ENCODE measurements around the gene FOXL3. TPM values are rescaled to one million over a fixed set of nuclear protein-coding genes. Genes with fewer than 3 reads are reported as not detected.

FOXL3 gene
- polyA plus RNA-seq, 1 experiment, result not detected

DNA sequence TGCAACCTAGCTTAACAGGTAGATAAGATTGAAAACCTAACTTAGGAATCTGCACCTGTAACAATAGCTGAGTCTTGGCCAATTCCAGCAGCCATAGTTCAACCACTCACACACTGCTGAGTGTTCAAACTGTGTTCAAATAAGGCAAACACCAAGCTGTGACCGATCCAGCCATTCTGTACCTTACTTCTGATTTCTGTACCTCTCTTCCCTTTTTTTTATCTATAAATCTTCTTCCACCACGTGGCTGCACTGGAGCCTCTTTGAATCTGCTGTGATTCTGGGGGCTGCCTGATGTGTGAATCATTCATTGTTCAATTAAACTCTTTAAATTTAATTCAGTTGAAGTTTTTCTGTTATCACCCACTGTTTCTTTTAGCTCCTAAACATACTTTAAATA, 15.7 kb upstream of the FOXL3 start:
- CTCF ChIA-PET, result no interaction called here
- TF ChIP-seq, protein P1, sequence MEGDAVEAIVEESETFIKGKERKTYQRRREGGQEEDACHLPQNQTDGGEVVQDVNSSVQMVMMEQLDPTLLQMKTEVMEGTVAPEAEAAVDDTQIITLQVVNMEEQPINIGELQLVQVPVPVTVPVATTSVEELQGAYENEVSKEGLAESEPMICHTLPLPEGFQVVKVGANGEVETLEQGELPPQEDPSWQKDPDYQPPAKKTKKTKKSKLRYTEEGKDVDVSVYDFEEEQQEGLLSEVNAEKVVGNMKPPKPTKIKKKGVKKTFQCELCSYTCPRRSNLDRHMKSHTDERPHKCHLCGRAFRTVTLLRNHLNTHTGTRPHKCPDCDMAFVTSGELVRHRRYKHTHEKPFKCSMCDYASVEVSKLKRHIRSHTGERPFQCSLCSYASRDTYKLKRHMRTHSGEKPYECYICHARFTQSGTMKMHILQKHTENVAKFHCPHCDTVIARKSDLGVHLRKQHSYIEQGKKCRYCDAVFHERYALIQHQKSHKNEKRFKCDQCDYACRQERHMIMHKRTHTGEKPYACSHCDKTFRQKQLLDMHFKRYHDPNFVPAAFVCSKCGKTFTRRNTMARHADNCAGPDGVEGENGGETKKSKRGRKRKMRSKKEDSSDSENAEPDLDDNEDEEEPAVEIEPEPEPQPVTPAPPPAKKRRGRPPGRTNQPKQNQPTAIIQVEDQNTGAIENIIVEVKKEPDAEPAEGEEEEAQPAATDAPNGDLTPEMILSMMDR (IDR thresholded peaks at IDR 0.05; ENCODE audit: insufficient read depth, low read depth, low read length), result no peak

DNA sequence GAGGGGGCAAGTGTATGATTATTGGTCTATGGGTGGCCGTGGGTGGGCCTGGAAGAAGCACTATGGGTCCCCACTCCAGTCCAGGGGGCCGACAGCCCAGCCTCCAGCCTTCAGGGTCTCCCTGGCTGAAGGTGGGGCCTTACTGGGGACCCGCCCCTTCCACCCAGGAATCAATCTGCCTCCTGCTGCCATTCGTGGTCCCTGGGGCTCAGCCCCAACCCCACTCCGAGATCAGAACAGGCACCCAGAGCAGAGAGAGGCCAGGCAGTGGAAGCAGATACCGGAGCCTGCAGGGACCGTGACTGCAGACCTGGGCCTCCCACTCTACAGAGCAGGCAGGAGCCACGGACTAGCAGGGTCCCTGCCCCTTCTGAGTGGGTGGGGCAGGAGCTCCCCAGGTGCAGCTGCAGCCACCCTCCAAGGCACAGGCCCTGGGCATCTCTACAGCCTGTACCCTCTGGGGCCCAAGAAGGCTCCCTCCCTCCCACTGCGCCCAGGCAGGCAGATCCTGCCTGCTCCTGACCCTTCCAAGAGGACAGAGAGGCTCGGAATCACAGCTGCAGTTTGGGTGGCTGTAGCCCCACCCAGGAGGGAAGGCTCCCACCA, 13.6 kb upstream of the FOXL3 start:
- CTCF ChIA-PET, result no interaction called here
- DNase-seq (ENCODE audit: low read depth), result no peak
- TF ChIP-seq, protein P1 (IDR thresholded peaks at IDR 0.05; ENCODE audit: insufficient read depth, low read depth, low read length), result no peak
- H3K27me3 ChIP-seq (ENCODE audit: control insufficient read depth, insufficient read depth, low read length), result peaks cover 7% of the 10 kb centered on the region
- no peaks in the 10 kb centered on the region for H3K36me3 ChIP-seq (ENCODE audit: control insufficient read depth, insufficient read depth, low read length)
- POLR2A ChIA-PET, result no interaction called here
- H3K4me3 ChIP-seq (ENCODE audit: low read depth, low read length), result no peak overlapping the region

More for the DNA sequence above, 15.7 kb upstream of the FOXL3 start:
- H3K36me3 ChIP-seq (ENCODE audit: control insufficient read depth, insufficient read depth, low read length), result no peaks in the 10 kb centered on the region
- H3K4me3 ChIP-seq (ENCODE audit: low read depth, low read length), result no peak overlapping the region
- DNase-seq (ENCODE audit: low read depth), result no peak
- POLR2A ChIA-PET, result no interaction called here
- H3K27me3 ChIP-seq (ENCODE audit: control insufficient read depth, insufficient read depth, low read length), result peaks cover 5% of the 10 kb centered on the region

DNA sequence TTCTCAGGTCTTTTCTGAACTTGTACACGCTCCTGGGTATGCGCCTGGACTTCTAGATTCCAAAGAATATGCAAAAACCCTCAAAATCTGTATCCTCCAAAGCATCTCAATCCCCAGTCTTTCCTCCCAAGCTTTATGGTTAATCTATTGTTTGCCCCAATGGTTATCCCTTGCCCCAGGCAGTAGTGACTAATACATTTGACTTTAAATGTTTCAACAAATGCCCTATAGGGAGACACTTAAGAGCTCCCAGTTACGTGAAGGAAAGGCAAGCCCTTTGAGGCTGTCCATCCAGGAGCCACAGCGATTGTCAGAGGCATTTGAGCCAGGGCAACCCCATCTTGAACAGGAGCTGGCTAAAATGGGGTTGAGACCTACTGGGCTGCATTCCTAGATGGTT, 12.7 kb upstream of the FOXL3 start:
- Histone ChIP-seq H3K27me3 (ENCODE audit: control insufficient read depth, insufficient read depth, low read length) (peaks cover 7% of the 10 kb centered on the region), H3K36me3 (ENCODE audit: control insufficient read depth, insufficient read depth, low read length) (no peaks in the 10 kb centered on the region), H3K4me3 (ENCODE audit: low read depth, low read length) (no peak overlapping the region)
- DNase-seq (ENCODE audit: low read depth), result no peak
- ChIA-PET POLR2A (no interaction called here), CTCF (no interaction called here)
- TF ChIP-seq, protein P1 (IDR thresholded peaks at IDR 0.05; ENCODE audit: insufficient read depth, low read depth, low read length), result no peak

DNA sequence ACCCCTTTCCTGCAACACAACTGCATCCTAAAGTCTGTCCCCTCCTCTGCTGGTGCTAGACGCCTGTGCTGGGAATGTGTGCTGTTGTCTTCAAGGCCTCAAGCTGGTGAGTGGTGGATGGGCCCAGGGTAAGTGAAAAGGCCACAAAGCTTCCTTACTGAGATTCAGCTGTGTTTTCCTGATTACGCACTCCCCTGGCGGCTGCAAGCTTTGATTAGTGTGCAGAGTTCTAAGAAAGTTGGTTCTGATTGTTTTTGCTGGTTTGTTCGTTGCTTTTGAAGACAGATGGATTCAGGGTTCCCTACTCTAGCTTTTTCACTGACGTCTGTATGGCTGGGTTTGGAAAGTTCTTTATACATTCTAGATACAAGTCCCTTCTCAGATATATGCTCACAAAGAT, 11.9 kb upstream of the FOXL3 start:
- CTCF ChIA-PET, result interaction anchor here (0.6 kb wide), 1 partner anchor 20 kb away, joined by 4 read pairs; no protein-coding TSS in a partner anchor
- POLR2A ChIA-PET, result no interaction called here
- Histone ChIP-seq H3K4me3 (ENCODE audit: low read depth, low read length) (no peak overlapping the region), H3K27me3 (ENCODE audit: control insufficient read depth, insufficient read depth, low read length) (peaks cover 7% of the 10 kb centered on the region), H3K36me3 (ENCODE audit: control insufficient read depth, insufficient read depth, low read length) (no peaks in the 10 kb centered on the region)
- no peak for DNase-seq (ENCODE audit: low read depth)
- TF ChIP-seq, protein P1 (IDR thresholded peaks at IDR 0.05; ENCODE audit: insufficient read depth, low read depth, low read length), result no peak

DNA sequence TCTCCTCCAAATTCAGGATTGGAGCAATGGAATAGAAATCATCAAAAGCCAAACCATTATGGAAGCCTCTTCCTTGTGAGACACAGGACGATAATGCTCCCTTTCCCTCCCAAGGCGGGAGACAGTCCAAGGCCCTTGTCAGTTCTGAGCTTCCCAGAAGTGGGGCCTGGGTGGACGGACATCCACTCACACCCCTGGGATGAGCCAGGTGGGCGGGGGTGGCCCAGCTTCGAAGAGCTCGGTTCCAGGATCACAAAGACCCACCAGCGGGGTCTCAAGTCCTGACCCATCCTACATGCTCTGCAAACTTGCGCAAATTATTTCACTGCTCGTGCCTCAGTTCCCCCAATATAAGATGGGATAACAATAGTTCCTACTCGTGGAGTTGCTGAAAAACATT, 10.1 kb upstream of the FOXL3 start:
- Histone ChIP-seq H3K4me3 (ENCODE audit: low read depth, low read length) (no peak overlapping the region), H3K27me3 (ENCODE audit: control insufficient read depth, insufficient read depth, low read length) (peaks cover 7% of the 10 kb centered on the region), H3K36me3 (ENCODE audit: control insufficient read depth, insufficient read depth, low read length) (no peaks in the 10 kb centered on the region)
- CTCF ChIA-PET, result no interaction called here
- TF ChIP-seq, protein P1 (IDR thresholded peaks at IDR 0.05; ENCODE audit: insufficient read depth, low read depth, low read length), result no peak
- no peak for DNase-seq (ENCODE audit: low read depth)
- POLR2A ChIA-PET, result no interaction called here
